Measurements from ENCODE around the gene ZNF580. TPM values are rescaled to one million over a fixed set of nuclear protein-coding genes. Genes with fewer than 3 reads are reported as not detected.

The ZNF580 gene
- total RNA-seq, 2 experiments from 2014 or later: 24.4 to 50.0 TPM

- intact Hi-C loops (cut with micrococcal nuclease; ENCODE audit: unreplicated experiment): no loop called here
- Histone ChIP-seq H4K20me1 (ENCODE audit: insufficient read depth, low read length) (no peaks in the 10 kb centered on the region), H2AFZ (ENCODE audit: low read length) (no peak overlapping the region), H3K9me2 (ENCODE audit: insufficient read depth, low read length) (no peaks in the 10 kb centered on the region), H3K27ac (ENCODE audit: low read depth, low read length, poor library complexity, severe bottlenecking) (no peak overlapping the region), H3K36me3 (ENCODE audit: insufficient read depth, low read length) (peaks cover 36% of the 10 kb centered on the region), H3K9me3 (ENCODE audit: low read length) (no peaks in the 10 kb centered on the region), H3K4me2 (ENCODE audit: low read length) (no peak overlapping the region), H3K79me2 (ENCODE audit: insufficient read depth, low read depth, low read length) (no peaks in the 10 kb centered on the region), H3K4me3 (ENCODE audit: low read depth, low read length, poor library complexity, severe bottlenecking) (no peak overlapping the region), H3K4me1 (ENCODE audit: insufficient read depth, low read length, poor library complexity, severe bottlenecking) (no peaks in the 10 kb centered on the region)
- no peak for DNase-seq (ENCODE audit: low spot score)
- ChIA-PET CTCF (ENCODE audit: unreplicated experiment) (no interaction called here), POLR2A (no interaction called here)
- no TSS peak for BruUV-seq (replicated peaks)
- TF ChIP-seq EZH2phosphoT487 (IDR thresholded peaks at IDR 0.05; ENCODE audit: borderline replicate concordance, low read depth, low read length): no peak
- TF ChIP-seq CTCF (conservative IDR thresholded peaks at IDR 0.05; ENCODE audit: low read length): no peak
These were observed 48.3 kb upstream of the ZNF580 start for GRCh38 chr19:55592391-55593090.

- no TSS peak for BruUV-seq (replicated peaks)
- no peak for DNase-seq (ENCODE audit: low spot score)
- intact Hi-C loops (cut with micrococcal nuclease; ENCODE audit: unreplicated experiment): no loop called here
These were observed 47.6 kb upstream of the ZNF580 start for GRCh38 chr19:55593096-55593772.

More at GRCh38 chr19:55593096-55593772, 47.6 kb upstream of the ZNF580 start:
- no peaks in the 10 kb centered on the region for H3K9me3 ChIP-seq (ENCODE audit: low read length)
- no peaks in the 10 kb centered on the region for H3K79me2 ChIP-seq (ENCODE audit: insufficient read depth, low read depth, low read length)
- CTCF ChIA-PET (ENCODE audit: unreplicated experiment): no interaction called here
- TF ChIP-seq EZH2phosphoT487 (IDR thresholded peaks at IDR 0.05; ENCODE audit: borderline replicate concordance, low read depth, low read length): no peak
- TF ChIP-seq CTCF (conservative IDR thresholded peaks at IDR 0.05; ENCODE audit: low read length): no peak
- no peaks in the 10 kb centered on the region for H3K9me2 ChIP-seq (ENCODE audit: insufficient read depth, low read length)
- H3K36me3 ChIP-seq (ENCODE audit: insufficient read depth, low read length): peaks cover 36% of the 10 kb centered on the region
- H3K4me1 ChIP-seq (ENCODE audit: insufficient read depth, low read length, poor library complexity, severe bottlenecking): peaks cover 1% of the 10 kb centered on the region
- H3K4me2 ChIP-seq (ENCODE audit: low read length): no peak overlapping the region
- POLR2A ChIA-PET: interaction anchor here (0.7 kb wide), 1 partner anchor 382 kb away, joined by 4 read pairs; no protein-coding TSS in a partner anchor
- H3K4me3 ChIP-seq (ENCODE audit: low read depth, low read length, poor library complexity, severe bottlenecking): no peak overlapping the region
- H4K20me1 ChIP-seq (ENCODE audit: insufficient read depth, low read length): no peaks in the 10 kb centered on the region
- H3K27ac ChIP-seq (ENCODE audit: low read depth, low read length, poor library complexity, severe bottlenecking): no peak overlapping the region
- H2AFZ ChIP-seq (ENCODE audit: low read length): no peak overlapping the region

All from OCI-LY7 (cell line).